ENCODE data around the gene ZSCAN10. TPM values are rescaled to one million over a fixed set of nuclear protein-coding genes. Genes with fewer than 3 reads are reported as not detected.
"Not testable (repeated sequence)": the region's sequence is repeated elsewhere in the genome, so short reads cannot be mapped to it uniquely, and the experiment has no call there.

ZSCAN10 gene
- total RNA-seq, 4 donors from 2014 or later = not detected

- H3K27ac ChIP-seq = no peak overlapping the region
- H3K36me3 ChIP-seq = no peaks in the 10 kb centered on the region
- peaks cover 0 to 7% (median 0%) of the 10 kb centered on the region in 4 donors for H3K4me1 ChIP-seq
- intact Hi-C loops (cut with DNase I; ENCODE audit: low total_unique reads) (no loop called here), in situ Hi-C loops (cut with MboI; ENCODE audit: low pct_ligation_motif_present in 1 of 4, low pct_unique_long_range_greater_than_20kb in 1 of 4, low sequenced_read_pairs in 3 of 4) (no loop called here)
- H3K4me3 ChIP-seq = no peak overlapping the region
- no peaks in the 10 kb centered on the region for H3K9me3 ChIP-seq
- no peak for DNase-seq
- no peak for TF ChIP-seq CTCF (IDR thresholded peaks at IDR 0.05)
- no peak for TF ChIP-seq POLR2A (IDR thresholded peaks at IDR 0.05)
- no peak for TF ChIP-seq EP300 (IDR thresholded peaks at IDR 0.05; ENCODE audit: low read depth)
- no peak for TF ChIP-seq POLR2AphosphoS5 (IDR thresholded peaks at IDR 0.05)
- WGBS, 2 donors (ENCODE audit: low coverage in 1 of 2) = 83 to 87% methylated on average over 6 to 7 of the region's 7 CpGs
- no peaks in the 10 kb centered on the region for H3K27me3 ChIP-seq
These were observed 14.0 kb downstream of the ZSCAN10 start for GRCh38 chr16:3084969-3085670.

GRCh38 chr16:3084491-3084890, 14.6 kb downstream of the ZSCAN10 start:
- H3K27me3 ChIP-seq = no peaks in the 10 kb centered on the region
- WGBS, 2 donors (ENCODE audit: low coverage in 1 of 2) = 88 to 100% methylated on average over 1 of the region's 1 CpG

GRCh38 chr16:3083408-3083807, 15.7 kb downstream of the ZSCAN10 start:
- H3K4me1 ChIP-seq; H3K27ac ChIP-seq; H3K27me3 ChIP-seq; in situ Hi-C loops (cut with MboI; ENCODE audit: low pct_ligation_motif_present in 1 of 4, low pct_unique_long_range_greater_than_20kb in 1 of 4, low sequenced_read_pairs in 3 of 4); intact Hi-C loops (cut with DNase I; ENCODE audit: low total_unique reads); H3K9me3 ChIP-seq; DNase-seq; H3K36me3 ChIP-seq; H3K4me3 ChIP-seq: not testable (repeated sequence)
- 93 to 96% methylated on average over 3 to 8 of the region's 8 CpGs for WGBS, 2 donors (ENCODE audit: low coverage in 1 of 2)

More at GRCh38 chr16:3084491-3084890, 14.6 kb downstream of the ZSCAN10 start:
- intact Hi-C loops (cut with DNase I; ENCODE audit: low total_unique reads) = no loop called here
- no peaks in the 10 kb centered on the region for H3K36me3 ChIP-seq
- H3K27ac ChIP-seq = no peak overlapping the region
- H3K4me1 ChIP-seq = peaks cover 0 to 7% (median 0%) of the 10 kb centered on the region in 4 donors
- H3K4me3 ChIP-seq = no peak overlapping the region
- in situ Hi-C loops (cut with MboI; ENCODE audit: low pct_ligation_motif_present in 1 of 4, low pct_unique_long_range_greater_than_20kb in 1 of 4, low sequenced_read_pairs in 3 of 4) = no loop called here
- TF ChIP-seq POLR2A (IDR thresholded peaks at IDR 0.05) (no peak), EP300 (IDR thresholded peaks at IDR 0.05; ENCODE audit: low read depth) (no peak), POLR2AphosphoS5 (IDR thresholded peaks at IDR 0.05) (no peak), CTCF (IDR thresholded peaks at IDR 0.05) (no peak)
- H3K9me3 ChIP-seq = no peaks in the 10 kb centered on the region
- DNase-seq = no peak

- in situ Hi-C loops (cut with MboI; ENCODE audit: low pct_ligation_motif_present in 1 of 4, low pct_unique_long_range_greater_than_20kb in 1 of 4, low sequenced_read_pairs in 3 of 4); H3K27ac ChIP-seq; H3K27me3 ChIP-seq; H3K36me3 ChIP-seq; H3K4me3 ChIP-seq; DNase-seq; intact Hi-C loops (cut with DNase I; ENCODE audit: low total_unique reads); H3K9me3 ChIP-seq; H3K4me1 ChIP-seq: not testable (repeated sequence)
- WGBS, 2 donors (ENCODE audit: low coverage in 1 of 2) = 75 to 82% methylated on average over 6 to 11 of the region's 13 CpGs
These were observed 17.1 kb downstream of the ZSCAN10 start for GRCh38 chr16:3081957-3082356.

GRCh38 chr16:3080024-3080423, 19.1 kb downstream of the ZSCAN10 start:
- Histone ChIP-seq H3K9me3 (no peaks in the 10 kb centered on the region), H3K36me3 (no peaks in the 10 kb centered on the region), H3K27me3 (no peaks in the 10 kb centered on the region), H3K4me1 (peaks cover 0 to 6% (median 1%) of the 10 kb centered on the region in 4 donors), H3K4me3 (no peak overlapping the region), H3K27ac (no peak overlapping the region)
- 84 to 90% methylated on average over 13 to 17 of the region's 17 CpGs for WGBS, 2 donors (ENCODE audit: low coverage in 1 of 2)
- in situ Hi-C loops (cut with MboI; ENCODE audit: low pct_ligation_motif_present in 1 of 4, low pct_unique_long_range_greater_than_20kb in 1 of 4, low sequenced_read_pairs in 3 of 4) (no loop called here), intact Hi-C loops (cut with DNase I; ENCODE audit: low total_unique reads) (no loop called here)
- no peak for DNase-seq
- TF ChIP-seq POLR2AphosphoS5 (IDR thresholded peaks at IDR 0.05) = no peak
- no peak for TF ChIP-seq CTCF (IDR thresholded peaks at IDR 0.05)
- no peak for TF ChIP-seq POLR2A (IDR thresholded peaks at IDR 0.05)
- no peak for TF ChIP-seq EP300 (IDR thresholded peaks at IDR 0.05; ENCODE audit: low read depth)
